K562 (cell line): ENCODE measurements around the gene PLA1A. TPM values are rescaled to one million over a fixed set of nuclear protein-coding genes. Genes with fewer than 3 reads are reported as not detected.

ENCODE experiments used
- ERF ChIP-seq: fragments of 450-650 bp; formaldehyde crosslinking; IDR thresholded peaks from 2 replicates; pipeline ENCODE4 v1.4.0; 2020; ENCODE audit warnings: mild to moderate bottlenecking, mixed read lengths
- ILF3 ChIP-seq: fragments of 450-650 bp; IDR thresholded peaks from 2 replicates; pipeline ENCODE4 v1.6.1; 2018; ENCODE audit warnings: antibody characterized with exemption, mild to moderate bottlenecking, moderate library complexity, borderline replicate concordance
- NONO ChIP-seq, 2 experiments: fragments of 200-400 bp in 1 of 2; fragments of 450-650 bp in 1 of 2; formaldehyde crosslinking in 1 of 2; IDR thresholded peaks; 2 replicates each; pipeline ENCODE4 v1.6.1; 2017; ENCODE audit warnings: low read depth in 2 of 2, mild to moderate bottlenecking in 2 of 2, moderate library complexity in 2 of 2, low read length in 1 of 2
- SRSF3 ChIP-seq: fragments of 200-400 bp; formaldehyde crosslinking; IDR thresholded peaks from 2 replicates; pipeline ENCODE4 v1.6.1; 2016; ENCODE audit warnings: mild to moderate bottlenecking, low read length, moderate library complexity; ENCODE audit not compliant: insufficient read depth
- WHSC1 ChIP-seq: IDR thresholded peaks from one replicate; pipeline ENCODE4 v1.6.1; 2012; ENCODE audit warnings: low read length, control low read depth, inconsistent platforms
- polyA plus RNA-seq, 8 experiments: library from polyadenylated mRNA; depleted of rRNA in 4 of 8; stranded (reverse) in 5 of 8; unstranded in 3 of 8; fragments of >200 nt; fragmentation: Nextera tagmentation in 2 of 8; fragmentation: Illumina TruSeq in 1 of 8; extraction: Ambion mirVana in 2 of 8; extraction: Trizol in 1 of 8; gene quantifications; 2 replicates each; pipeline versions ENCODE4 v1.2.1 to v1.2.3, GENCODE V29; 2011 to 2014; ENCODE audit warnings: inconsistent platforms in 1 of 8, missing spikeins in 1 of 8
- total RNA-seq, 7 experiments: library from RNA; depleted of rRNA in 6 of 7; stranded (reverse); fragments of >200 nt in 6 of 7; fragmentation: Illumina TruSeq in 2 of 7; extraction: Trizol in 2 of 7; gene quantifications; 2 replicates each; pipeline versions ENCODE4 v1.2.1 to v1.2.3, GENCODE V29; 2011 to 2021; ENCODE audit warnings: low replicate concordance in 1 of 7
- TF ChIP-seq, protein P1 (sequence below), 2 experiments: fragments of 450-650 bp; IDR thresholded peaks; 2 replicates each; pipeline ENCODE4 v1.6.1; 2016; ENCODE audit warnings: mild to moderate bottlenecking in 2 of 2, borderline replicate concordance in 1 of 2, low read depth in 1 of 2, moderate library complexity in 1 of 2
- TF ChIP-seq, protein P2 (sequence below): fragments of 450-650 bp; IDR thresholded peaks from 2 replicates; pipeline ENCODE4 v1.6.1; 2017; ENCODE audit warnings: antibody characterized with exemption
- TF ChIP-seq, protein P3 (sequence below): fragments of 250-450 bp; sonication (Bioruptor Pico); IDR thresholded peaks from 2 replicates; pipeline ENCODE4 v1.8.0; 2022; ENCODE audit warnings: moderate library complexity, mild to moderate bottlenecking, inconsistent platforms

PLA1A gene
- total and polyA plus RNA-seq, 9 of the 15 experiments (the other 6 are each of a cell fraction or from before 2014, with no cell fraction given): not detected

DNA sequence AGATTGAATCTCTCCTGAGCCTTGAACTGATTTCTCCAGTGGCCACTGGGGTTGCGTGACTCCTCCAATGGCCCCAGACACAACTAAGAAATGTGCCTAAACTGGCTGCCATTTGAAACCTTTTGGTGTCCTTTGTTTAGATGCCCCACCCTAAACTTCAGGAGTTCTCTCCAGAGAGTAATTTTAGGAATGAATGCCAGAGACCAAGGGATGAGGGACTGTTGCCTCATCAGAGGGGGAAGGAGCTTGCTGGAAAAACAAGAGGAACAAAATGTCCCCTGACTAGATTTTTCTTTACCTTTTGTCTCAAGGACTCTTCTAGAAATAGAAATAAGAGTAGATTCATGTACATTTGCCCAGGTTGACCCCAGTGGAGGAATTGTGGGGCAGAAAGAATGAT is 26.5 kb upstream of the PLA1A start (continued):
- TF ChIP-seq, protein P1, sequence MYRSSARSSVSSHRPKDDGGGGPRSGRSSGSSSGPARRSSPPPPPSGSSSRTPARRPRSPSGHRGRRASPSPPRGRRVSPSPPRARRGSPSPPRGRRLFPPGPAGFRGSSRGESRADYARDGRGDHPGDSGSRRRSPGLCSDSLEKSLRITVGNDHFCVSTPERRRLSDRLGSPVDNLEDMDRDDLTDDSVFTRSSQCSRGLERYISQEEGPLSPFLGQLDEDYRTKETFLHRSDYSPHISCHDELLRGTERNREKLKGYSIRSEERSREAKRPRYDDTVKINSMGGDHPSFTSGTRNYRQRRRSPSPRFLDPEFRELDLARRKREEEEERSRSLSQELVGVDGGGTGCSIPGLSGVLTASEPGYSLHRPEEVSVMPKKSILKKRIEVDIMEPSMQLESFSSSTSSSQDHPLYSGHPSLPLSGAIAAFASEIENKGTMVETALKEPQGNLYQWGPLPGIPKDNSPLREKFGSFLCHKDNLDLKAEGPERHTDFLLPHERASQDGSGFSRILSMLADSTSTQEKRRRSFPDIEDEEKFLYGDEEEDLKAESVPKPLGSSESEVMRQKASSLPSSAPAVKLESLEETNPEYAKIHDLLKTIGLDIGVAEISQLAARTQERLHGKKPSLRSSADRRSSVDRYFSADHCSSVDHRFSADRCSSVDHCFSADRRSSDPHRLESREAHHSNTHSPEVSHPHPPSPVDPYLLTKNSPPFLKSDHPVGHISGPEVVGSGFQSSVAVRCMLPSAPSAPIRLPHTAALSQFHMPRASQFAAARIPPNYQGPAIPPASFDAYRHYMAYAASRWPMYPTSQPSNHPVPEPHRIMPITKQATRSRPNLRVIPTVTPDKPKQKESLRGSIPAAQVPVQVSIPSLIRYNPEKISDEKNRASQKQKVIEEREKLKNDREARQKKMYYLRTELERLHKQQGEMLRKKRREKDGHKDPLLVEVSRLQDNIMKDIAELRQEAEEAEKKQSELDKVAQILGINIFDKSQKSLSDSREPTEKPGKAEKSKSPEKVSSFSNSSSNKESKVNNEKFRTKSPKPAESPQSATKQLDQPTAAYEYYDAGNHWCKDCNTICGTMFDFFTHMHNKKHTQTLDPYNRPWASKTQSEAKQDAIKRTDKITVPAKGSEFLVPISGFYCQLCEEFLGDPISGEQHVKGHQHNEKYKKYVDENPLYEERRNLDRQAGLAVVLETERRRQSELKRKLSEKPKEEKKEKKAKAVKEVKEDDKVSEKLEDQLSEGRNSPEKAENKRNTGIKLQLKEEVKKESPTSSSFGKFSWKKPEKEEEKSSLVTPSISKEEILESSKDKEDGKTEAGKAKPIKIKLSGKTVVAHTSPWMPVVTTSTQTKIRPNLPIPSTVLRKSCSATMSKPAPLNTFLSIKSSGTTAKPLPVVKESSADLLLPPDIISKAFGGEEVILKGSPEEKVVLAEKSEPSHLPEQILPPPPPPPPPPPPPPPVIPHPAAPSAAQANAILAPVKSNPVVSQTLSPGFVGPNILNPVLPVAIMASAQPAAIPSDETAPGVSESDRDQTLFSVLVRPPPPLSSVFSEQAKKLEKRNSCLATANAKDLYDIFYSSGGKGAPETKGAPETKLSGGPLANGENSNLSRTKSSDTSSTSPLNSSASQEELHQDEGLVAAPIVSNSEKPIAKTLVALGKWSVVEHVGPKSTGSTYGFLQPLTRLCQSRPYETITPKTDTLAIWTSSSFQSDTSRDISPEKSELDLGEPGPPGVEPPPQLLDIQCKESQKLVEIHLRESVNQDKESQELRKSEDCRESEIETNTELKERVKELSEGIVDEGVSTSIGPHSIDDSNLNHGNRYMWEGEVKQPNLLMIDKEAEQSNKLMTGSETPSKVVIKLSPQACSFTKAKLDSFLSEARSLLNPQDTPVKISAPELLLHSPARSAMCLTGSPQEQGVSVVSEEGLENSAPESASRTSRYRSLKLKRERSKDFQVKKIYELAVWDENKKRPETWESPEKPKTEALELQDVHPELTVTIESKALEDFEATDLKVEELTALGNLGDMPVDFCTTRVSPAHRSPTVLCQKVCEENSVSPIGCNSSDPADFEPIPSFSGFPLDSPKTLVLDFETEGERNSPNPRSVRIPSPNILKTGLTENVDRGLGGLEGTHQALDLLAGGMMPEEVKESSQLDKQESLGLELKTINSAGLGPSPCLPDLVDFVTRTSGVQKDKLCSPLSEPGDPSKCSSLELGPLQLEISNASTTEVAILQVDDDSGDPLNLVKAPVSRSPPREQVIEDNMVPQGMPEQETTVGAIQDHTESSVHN (IDR thresholded peaks at IDR 0.05; ENCODE audit: borderline replicate concordance in 1 of 2, low read depth in 1 of 2): no peak
- TF ChIP-seq NONO (IDR thresholded peaks at IDR 0.05; ENCODE audit: low read depth in 2 of 2, low read length in 1 of 2): no peak
- no peak for TF ChIP-seq WHSC1
- TF ChIP-seq, protein P2, sequence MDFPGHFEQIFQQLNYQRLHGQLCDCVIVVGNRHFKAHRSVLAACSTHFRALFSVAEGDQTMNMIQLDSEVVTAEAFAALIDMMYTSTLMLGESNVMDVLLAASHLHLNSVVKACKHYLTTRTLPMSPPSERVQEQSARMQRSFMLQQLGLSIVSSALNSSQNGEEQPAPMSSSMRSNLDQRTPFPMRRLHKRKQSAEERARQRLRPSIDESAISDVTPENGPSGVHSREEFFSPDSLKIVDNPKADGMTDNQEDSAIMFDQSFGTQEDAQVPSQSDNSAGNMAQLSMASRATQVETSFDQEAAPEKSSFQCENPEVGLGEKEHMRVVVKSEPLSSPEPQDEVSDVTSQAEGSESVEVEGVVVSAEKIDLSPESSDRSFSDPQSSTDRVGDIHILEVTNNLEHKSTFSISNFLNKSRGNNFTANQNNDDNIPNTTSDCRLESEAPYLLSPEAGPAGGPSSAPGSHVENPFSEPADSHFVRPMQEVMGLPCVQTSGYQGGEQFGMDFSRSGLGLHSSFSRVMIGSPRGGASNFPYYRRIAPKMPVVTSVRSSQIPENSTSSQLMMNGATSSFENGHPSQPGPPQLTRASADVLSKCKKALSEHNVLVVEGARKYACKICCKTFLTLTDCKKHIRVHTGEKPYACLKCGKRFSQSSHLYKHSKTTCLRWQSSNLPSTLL: no peak
- no peak for TF ChIP-seq ERF (CRISPR knock-in tag)
- TF ChIP-seq, protein P3, sequence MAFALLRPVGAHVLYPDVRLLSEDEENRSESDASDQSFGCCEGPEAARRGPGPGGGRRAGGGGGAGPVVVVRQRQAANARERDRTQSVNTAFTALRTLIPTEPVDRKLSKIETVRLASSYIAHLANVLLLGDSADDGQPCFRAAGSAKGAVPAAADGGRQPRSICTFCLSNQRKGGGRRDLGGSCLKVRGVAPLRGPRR: no peak
- TF ChIP-seq ILF3: no peak
- TF ChIP-seq SRSF3: no peak
- TF ChIP-seq, all 486 proteins: peak for 0
